H1 (cell line): ENCODE measurements around the gene RNF168. TPM values are rescaled to one million over a fixed set of nuclear protein-coding genes. Genes with fewer than 3 reads are reported as not detected.

Experiments used
- ASH2L ChIP-seq: fragments of 200-600, 300-600 bp; sonication (generic); IDR thresholded peaks from one replicate; pipeline ENCODE4 v1.7.1; 2017; ENCODE audit warnings: low read length
- BACH1 ChIP-seq: IDR thresholded peaks from 2 replicates; pipeline ENCODE4 v1.6.1; 2012; ENCODE audit warnings: low read length, improper control_type of control experiment
- CHD2 ChIP-seq: IDR thresholded peaks from 2 replicates; pipeline ENCODE4 v1.6.1; 2012; ENCODE audit warnings: low read length, improper control_type of control experiment
- E2F6 ChIP-seq: IDR thresholded peaks from 2 replicates; pipeline ENCODE4 v1.6.1; 2012; ENCODE audit warnings: inconsistent platforms
- EP300 ChIP-seq, 2 experiments: IDR thresholded peaks; 1 replicate in 1 of 2; 2 replicates in 1 of 2; pipeline ENCODE4 v1.6.1; 2011 to 2012; ENCODE audit warnings: low read depth in 2 of 2, low read length in 2 of 2, mild to moderate bottlenecking in 2 of 2, borderline replicate concordance in 1 of 2, inconsistent platforms in 1 of 2, moderate library complexity in 1 of 2
- EZH2 ChIP-seq: fragments of 200-600 bp; sonication (generic); IDR thresholded peaks from 2 replicates; pipeline ENCODE4 v1.7.1; 2012; ENCODE audit warnings: low read depth, mild to moderate bottlenecking, moderate library complexity, low read length, inconsistent platforms; ENCODE audit not compliant: severe bottlenecking
- GTF2F1 ChIP-seq: IDR thresholded peaks from 2 replicates; pipeline ENCODE4 v1.6.1; 2012; ENCODE audit warnings: low read depth, low read length, improper control_type of control experiment, borderline replicate concordance
- JUN ChIP-seq: IDR thresholded peaks from 2 replicates; pipeline ENCODE4 v1.6.1; 2011; ENCODE audit warnings: low read depth, mild to moderate bottlenecking, improper control_type of control experiment, low read length
- MAFK ChIP-seq: IDR thresholded peaks from 2 replicates; pipeline ENCODE4 v1.6.1; 2012; ENCODE audit warnings: low read depth, mild to moderate bottlenecking, improper control_type of control experiment, low read length
- MAX ChIP-seq: IDR thresholded peaks from 2 replicates; pipeline ENCODE4 v1.6.1; 2012; ENCODE audit warnings: inconsistent platforms
- NRF1 ChIP-seq: IDR thresholded peaks from 2 replicates; pipeline ENCODE4 v1.6.1; 2011; ENCODE audit warnings: mild to moderate bottlenecking, low read depth, low read length, improper control_type of control experiment
- PHF8 ChIP-seq: fragments of 200-600 bp; sonication (generic); conservative IDR thresholded peaks from 2 replicates; pipeline ENCODE4 v1.7.1; 2012; ENCODE audit warnings: low read depth, mild to moderate bottlenecking, inconsistent platforms, low read length, moderate library complexity
- POLR2A ChIP-seq, 2 experiments: IDR thresholded peaks; 1 replicate in 1 of 2; 2 replicates in 1 of 2; pipeline ENCODE4 v1.6.1; 2011; ENCODE audit warnings: low read depth in 2 of 2, low read length in 2 of 2, mild to moderate bottlenecking in 2 of 2; ENCODE audit errors: control extremely low read depth in 1 of 2
- RBBP5 ChIP-seq: IDR thresholded peaks from 2 replicates; pipeline ENCODE4 v1.7.1; 2012; ENCODE audit warnings: low read depth, mild to moderate bottlenecking, inconsistent platforms, low read length, moderate library complexity, borderline replicate concordance
- RXRA ChIP-seq: IDR thresholded peaks from 2 replicates; pipeline ENCODE4 v1.6.1; 2011; ENCODE audit warnings: low read depth, mild to moderate bottlenecking, low read length, moderate library complexity; ENCODE audit not compliant: insufficient read depth
- USF2 ChIP-seq: IDR thresholded peaks from 2 replicates; pipeline ENCODE4 v1.6.1; 2011; ENCODE audit warnings: low read length, improper control_type of control experiment
- polyA plus RNA-seq, 7 experiments: library from polyadenylated mRNA; depleted of rRNA in 3 of 7; stranded (reverse) in 5 of 7; unstranded in 2 of 7; fragments of >200 nt in 5 of 7; fragments of 200-250 nt in 2 of 7; gene quantifications; 1 replicate in 5 of 7; 2 replicates in 1 of 7; 4 replicates in 1 of 7; pipeline versions ENCODE4 v1.2.1 to v1.2.3, GENCODE V29; 2011 to 2013; ENCODE audit warnings: missing spikeins in 2 of 7, mixed read lengths in 2 of 7
- total RNA-seq: library from RNA; stranded (reverse); fragmentation: NEBNext Ultra II Directional; extraction: Animal tissue kit (Norgen Biotek cat#: 25700); gene quantifications from 2 replicates; pipeline ENCODE4 v1.2.1, GENCODE V29; 2021

The RNF168 gene
- total and polyA plus RNA-seq, 2 of the 8 experiments (the other 6 are each of a cell fraction or from before 2014, with no cell fraction given), result 6.3 to 63.5 TPM

GRCh38 chr3:196518966-196519717 is 15.6 kb upstream of the RNF168 start (continued):
- TF ChIP-seq EP300 (IDR thresholded peaks at IDR 0.05; ENCODE audit: borderline replicate concordance in 1 of 2, low read depth in 2 of 2, low read length in 2 of 2) (no peak), PHF8 (no peak), ASH2L (no peak), EZH2 (no peak), JUN (no peak), NRF1 (no peak), POLR2A (IDR thresholded peaks at IDR 0.05; ENCODE audit: control extremely low read depth in 1 of 2, low read depth in 2 of 2, low read length in 2 of 2) (no peak), GTF2F1 (no peak), MAX (peak; percentile 90), BACH1 (no peak), RBBP5 (no peak), MAFK (no peak), E2F6 (peak; percentile 61; the same call in 1 of the 2 replicates), RXRA (no peak), USF2 (no peak), CHD2 (no peak)
